Measurements from ENCODE around the gene ANAPC2. TPM values are rescaled to one million over a fixed set of nuclear protein-coding genes. Genes with fewer than 3 reads are reported as not detected.

The ANAPC2 gene
- total and polyA plus RNA-seq, 4 donors: 9.3 to 32.6 (median 19.6) TPM

GRCh38 chr9:137201205-137201868, 13.0 kb upstream of the ANAPC2 start:
- WGBS: 17% methylated on average over 23 of the region's 23 CpGs
- no peaks in the 10 kb centered on the region for H3K36me3 ChIP-seq (ENCODE audit: control insufficient read depth in 4 of 4, insufficient read depth in 3 of 4, low read depth in 1 of 4, low read length in 3 of 4)
- no peak for TF ChIP-seq EGR1 (IDR thresholded peaks at IDR 0.05; ENCODE audit: low read depth in 2 of 2)
- TF ChIP-seq FOXA2 (IDR thresholded peaks at IDR 0.05): no peak
- no peak for TF ChIP-seq ZBTB33 (IDR thresholded peaks at IDR 0.05)
- TF ChIP-seq RXRA (IDR thresholded peaks at IDR 0.05): no peak
- TF ChIP-seq YY1 (IDR thresholded peaks at IDR 0.05): no peak
- no peak for TF ChIP-seq MAX (IDR thresholded peaks at IDR 0.05)
- no peak for TF ChIP-seq REST (IDR thresholded peaks at IDR 0.05)
- no peak for TF ChIP-seq ATF3 (IDR thresholded peaks at IDR 0.05)
- TF ChIP-seq SP1 (IDR thresholded peaks at IDR 0.05): no peak
- TF ChIP-seq HNF4A (conservative IDR thresholded peaks at IDR 0.05): no peak
- TF ChIP-seq GABPA (IDR thresholded peaks at IDR 0.05 in 1 of 2, conservative IDR thresholded peaks at IDR 0.05 in 1 of 2): no peak
- TF ChIP-seq HNF4G (IDR thresholded peaks at IDR 0.05): no peak
- no peak for TF ChIP-seq RAD21 (IDR thresholded peaks at IDR 0.05)
- no peak for TF ChIP-seq NR2F2 (IDR thresholded peaks at IDR 0.05)
- no peak for TF ChIP-seq FOXA1 (IDR thresholded peaks at IDR 0.05)
- TF ChIP-seq TAF1 (conservative IDR thresholded peaks at IDR 0.05): no peak
- TF ChIP-seq JUND (IDR thresholded peaks at IDR 0.05): no peak
- no peak for TF ChIP-seq CTCF (IDR thresholded peaks at IDR 0.05; ENCODE audit: low read depth, low read length, missing input control)
- H3K4me1 ChIP-seq (ENCODE audit: control insufficient read depth in 4 of 4, insufficient read depth in 4 of 4, low read length in 3 of 4): peaks cover 27 to 83% (median 72%) of the 10 kb centered on the region in 4 donors
- peak overlapping the region; percentile 58 to 87 for H3K27ac ChIP-seq (ENCODE audit: low read depth in 1 of 2, low read length in 2 of 2)
- H3K4me3 ChIP-seq (ENCODE audit: low read depth in 1 of 3, low read length in 3 of 3): peak overlapping the region; percentile 47 to 83 (median 57)
- DNase-seq (ENCODE audit: low spot score): no peak
- peak overlapping the region; percentile 30 to 40 for H3K9ac ChIP-seq (ENCODE audit: low read depth in 1 of 2, low read length in 2 of 2)
- no peaks in the 10 kb centered on the region for H3K9me3 ChIP-seq (ENCODE audit: control insufficient read depth in 4 of 4, low read length in 3 of 4)
- no peaks in the 10 kb centered on the region for H3K27me3 ChIP-seq (ENCODE audit: control insufficient read depth in 4 of 4, insufficient read depth in 4 of 4, low read length in 3 of 4)
